ENCODE measurements around the gene XXYLT1. TPM values are rescaled to one million over a fixed set of nuclear protein-coding genes. Genes with fewer than 3 reads are reported as not detected.
"Not testable (repeated sequence)": the region's sequence is repeated elsewhere in the genome, so short reads cannot be mapped to it uniquely, and the experiment has no call there.

XXYLT1 gene
- total RNA-seq, 1 experiment from 2014 or later, result 49.1 TPM

DNA sequence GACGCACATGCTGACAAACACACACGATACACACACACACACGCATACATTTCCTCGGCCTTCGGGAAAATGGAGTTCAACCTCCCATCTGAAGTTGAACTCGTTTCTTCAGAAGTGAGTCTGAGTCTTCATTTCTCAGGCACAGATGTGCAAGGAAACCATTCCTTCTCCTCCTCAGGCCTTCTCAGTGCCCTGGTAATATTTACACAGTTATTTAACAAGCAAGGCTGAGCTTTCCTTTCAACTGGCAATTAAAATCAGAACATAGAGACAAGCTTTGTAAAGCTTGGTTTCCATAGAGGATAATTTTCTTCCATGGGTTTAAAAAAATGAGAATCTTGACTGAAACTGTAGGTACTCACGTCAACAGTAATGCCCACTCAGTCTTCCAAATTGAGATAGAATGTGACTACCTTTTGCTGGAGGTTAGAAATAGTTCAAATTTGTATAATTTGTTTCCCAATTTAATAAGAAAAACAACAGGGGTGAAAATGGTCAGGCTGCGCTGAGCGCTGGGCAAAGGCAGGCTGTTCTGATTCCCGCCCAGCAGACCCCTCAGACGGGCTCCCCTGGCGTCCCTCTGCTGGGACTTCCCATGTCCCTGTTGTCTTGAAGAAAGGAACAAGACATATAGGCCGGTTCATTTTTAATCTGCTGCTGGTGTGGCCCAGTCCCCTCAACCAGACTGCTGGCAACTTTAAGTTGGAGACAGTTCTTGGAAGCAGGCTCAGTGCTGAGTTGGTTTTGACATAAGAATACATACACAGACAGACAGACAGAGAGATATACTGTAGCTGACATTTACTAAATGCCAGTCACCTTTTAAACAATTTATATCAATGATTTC is 174.3 kb downstream of the XXYLT1 start:
- no peak for DNase-seq (ENCODE audit: low spot score)

DNA sequence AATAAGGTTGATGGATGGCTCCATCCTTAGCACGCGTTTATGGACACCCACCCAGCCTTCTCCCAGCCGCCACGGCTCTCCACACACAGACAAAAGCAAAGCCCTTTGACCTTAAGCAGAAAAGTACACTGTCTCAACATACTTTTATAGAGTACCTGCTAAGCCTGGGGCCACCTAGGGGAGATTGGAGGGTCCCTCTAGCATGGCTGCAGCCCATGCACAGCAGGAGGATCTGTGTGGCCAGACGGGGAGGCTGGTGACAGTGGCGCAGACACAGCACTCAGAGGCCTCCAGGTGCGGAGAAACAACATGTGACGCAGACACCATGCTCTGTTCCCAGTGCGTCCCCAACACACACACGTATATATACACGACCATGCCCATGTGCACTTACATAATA is 174.9 kb downstream of the XXYLT1 start:
- DNase-seq (ENCODE audit: low spot score), result no peak

DNA sequence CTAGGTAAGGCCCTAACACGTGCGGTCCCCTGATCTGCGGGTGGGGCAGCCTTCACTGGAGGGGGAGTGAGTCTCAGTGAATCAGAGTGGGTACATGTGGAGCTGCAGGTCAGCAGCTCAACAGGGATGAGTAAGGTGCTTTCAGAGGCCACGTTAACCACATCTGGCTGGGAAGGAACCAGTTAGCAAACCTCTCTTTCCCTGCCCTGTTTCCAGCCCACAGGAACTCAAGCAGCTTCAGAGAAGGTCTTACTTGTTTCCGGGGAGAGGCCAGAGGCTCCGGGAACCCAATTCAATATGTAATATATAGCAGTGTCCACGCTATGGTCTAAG is 175.3 kb downstream of the XXYLT1 start:
- peak; percentile 50 for DNase-seq (ENCODE audit: low spot score)

DNA sequence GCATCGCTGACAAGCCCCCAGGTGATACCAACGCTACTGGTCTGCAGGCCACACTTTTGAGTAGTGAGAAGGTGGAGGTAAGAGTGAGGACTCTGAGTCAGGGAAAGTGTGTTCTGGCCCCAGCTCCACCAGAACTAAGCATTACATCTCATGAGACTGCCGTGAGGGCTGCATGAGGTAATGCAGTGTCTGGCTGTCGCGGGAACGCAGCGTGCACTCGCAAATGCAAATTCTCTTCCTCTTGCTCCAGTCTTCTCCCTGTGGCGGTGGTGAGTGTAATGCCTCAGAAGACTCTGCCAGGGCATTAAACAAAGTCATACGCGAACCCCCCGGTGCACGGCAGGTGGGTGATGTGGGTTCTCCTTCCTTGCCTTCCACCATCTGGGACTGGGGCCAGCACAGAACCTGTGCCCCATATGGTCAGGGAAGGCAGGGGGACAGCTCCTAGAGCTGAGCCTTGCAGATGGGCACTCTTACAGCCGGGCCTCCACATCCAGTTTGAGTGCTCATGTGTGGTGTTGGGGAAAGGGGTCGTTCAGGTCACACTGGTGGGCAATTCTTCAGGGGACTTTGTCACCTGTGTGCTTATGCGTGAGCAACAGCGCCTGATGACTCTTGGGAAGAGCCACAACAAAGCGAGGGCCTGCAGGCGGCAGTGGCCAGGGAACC is 175.8 kb downstream of the XXYLT1 start:
- no peak for DNase-seq (ENCODE audit: low spot score)

DNA sequence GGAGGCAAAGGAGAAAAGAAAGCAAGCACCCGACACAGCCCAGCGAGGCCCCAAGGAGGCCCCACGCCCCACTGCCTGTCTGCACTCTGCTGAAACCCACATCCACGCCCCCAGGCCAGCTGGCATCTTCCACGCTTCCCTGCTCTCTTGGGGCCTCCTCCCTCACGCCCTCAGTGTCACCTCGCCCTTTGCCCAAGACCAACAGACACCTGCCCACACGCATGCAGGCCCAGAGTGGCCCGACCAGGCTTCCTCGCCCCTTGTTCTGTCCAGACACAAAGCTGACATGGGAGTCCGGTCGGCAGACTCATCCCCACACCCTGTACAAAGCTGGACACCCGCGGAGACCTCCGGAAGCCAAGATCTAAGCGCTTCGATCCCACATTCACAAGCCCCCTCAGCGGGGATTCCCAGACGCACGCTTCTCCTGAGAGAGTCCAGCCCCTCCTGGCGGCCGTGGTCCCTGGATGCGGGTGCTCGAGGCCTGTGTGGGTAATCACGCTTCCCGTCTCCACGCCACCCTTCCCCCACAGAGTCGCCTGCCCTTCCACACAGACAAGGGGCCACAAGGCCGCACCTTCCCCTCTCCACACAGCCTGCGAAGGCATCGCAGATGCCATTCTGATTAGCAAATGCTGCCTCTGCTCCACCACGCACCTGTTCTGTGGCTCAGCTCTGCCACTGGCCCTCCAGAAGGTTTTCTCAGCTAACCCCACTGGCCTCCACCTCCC is 176.6 kb downstream of the XXYLT1 start:
- no peak for DNase-seq (ENCODE audit: low spot score)

DNA sequence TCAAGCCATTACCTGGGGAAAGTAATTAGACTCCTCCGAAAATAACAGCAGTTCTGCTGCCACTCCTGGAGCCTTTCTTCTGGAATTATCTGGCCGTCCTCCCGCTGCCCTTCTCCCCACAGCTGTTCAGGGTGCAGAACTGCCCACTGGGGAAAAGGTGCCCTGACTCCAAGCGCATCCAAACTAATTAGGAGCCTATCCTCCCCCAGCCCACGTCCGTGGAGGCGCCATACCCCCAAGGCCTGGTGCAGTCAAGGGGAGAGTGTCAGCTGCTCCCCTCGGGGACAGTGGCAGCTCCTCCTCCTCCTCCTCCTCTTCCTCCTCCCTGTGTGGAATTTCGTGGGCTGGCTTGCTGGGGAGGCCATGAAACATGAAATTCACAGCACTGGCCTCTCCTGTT is 177.2 kb downstream of the XXYLT1 start:
- no peak for DNase-seq (ENCODE audit: low spot score)

DNA sequence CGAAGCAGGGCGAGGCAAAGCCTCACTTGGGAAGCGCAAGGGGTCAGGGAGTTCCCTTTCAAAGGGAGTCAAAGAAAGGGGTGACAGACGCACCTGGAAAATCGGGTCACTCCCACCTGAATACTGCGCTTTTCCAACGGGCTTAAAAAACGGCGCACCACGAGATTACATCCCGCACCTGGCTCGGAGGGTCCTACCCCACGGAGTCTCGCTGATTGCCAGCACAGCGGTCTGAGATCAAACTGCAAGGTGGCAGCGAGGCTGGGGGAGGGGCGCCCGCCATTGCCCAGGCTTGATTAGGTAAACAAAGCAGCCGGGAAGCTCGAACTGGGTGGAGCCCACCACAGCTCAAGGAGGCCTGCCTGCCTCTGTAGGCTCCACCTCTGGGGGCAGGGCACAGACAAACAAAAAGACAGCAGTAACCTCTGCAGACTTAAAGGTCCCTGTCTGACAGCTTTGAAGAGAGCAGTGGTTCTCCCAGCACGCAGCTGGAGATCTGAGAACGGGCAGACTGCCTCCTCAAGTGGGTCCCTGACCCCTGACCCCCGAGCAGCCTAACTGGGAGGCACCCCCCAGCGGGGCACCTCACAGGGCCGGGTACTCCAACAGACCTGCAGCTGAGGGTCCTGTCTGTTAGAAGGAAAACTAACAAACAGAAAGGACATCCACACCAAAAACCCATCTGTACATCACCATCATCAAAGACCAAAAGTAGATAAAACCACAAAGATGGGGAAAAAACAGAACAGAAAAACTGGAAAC is 182.9 kb downstream of the XXYLT1 start:
- DNase-seq (ENCODE audit: low spot score), result not testable (repeated sequence)

DNA sequence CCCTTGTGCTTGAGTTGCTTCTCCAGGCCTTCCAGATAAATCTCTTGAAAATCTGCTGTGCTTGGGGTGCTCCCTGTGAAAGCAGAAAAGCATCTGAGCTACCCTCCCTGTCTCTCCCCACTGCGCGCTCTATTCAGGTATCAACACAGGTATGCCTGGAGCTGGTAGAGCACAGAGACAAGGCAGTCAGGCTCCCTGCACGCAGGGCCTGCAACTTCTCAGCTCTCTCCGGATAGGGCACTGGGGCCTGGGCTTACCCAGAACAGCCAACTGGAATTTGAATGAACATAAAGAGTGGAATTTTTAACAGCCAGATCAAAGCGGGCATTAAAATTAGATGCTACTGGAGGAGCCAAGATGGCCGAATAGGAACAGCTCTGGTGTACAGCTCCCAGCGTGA is 183.6 kb downstream of the XXYLT1 start:
- no peak for DNase-seq (ENCODE audit: low spot score)

DNA sequence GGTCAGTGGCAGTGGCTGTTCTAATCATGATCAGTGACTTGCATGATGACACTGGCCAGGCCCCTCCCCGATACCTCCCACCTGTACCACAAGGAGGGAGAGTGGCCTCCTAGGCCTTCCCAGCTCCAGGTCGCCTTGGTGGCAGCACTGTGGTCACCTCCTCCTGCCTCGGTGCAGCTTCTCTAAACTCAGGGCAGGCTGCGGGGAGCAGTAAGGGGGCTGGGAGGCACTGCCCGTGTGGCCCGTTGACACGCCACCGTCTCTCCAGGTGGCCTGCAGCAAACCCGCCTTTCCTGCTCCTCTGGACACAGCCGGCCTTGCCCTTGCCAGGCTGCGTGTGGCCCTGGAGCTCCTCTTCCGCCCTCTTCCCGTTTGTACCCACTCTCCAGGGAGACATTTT is 184.1 kb downstream of the XXYLT1 start:
- no peak for DNase-seq (ENCODE audit: low spot score)

DNA sequence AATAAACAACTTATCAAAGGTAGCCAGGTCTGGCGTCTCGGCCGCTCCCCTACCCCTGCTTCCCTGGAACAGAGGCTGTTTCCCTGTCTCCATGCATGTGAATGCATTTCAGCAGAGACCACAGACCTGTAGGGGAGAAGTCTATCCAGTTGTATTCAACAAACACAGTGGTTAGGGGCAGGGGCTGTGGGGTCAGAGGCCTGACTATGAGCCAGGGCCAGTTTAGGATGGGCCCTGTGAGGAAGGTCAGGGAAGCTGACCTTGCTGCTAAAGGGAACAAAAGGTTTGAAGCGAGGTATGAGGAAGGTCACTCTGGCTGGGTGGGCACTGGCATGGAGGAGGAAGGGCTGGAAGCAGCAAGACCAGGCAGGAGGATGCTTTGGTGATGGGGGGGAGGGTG is 184.6 kb downstream of the XXYLT1 start:
- no peak for DNase-seq (ENCODE audit: low spot score)

DNA sequence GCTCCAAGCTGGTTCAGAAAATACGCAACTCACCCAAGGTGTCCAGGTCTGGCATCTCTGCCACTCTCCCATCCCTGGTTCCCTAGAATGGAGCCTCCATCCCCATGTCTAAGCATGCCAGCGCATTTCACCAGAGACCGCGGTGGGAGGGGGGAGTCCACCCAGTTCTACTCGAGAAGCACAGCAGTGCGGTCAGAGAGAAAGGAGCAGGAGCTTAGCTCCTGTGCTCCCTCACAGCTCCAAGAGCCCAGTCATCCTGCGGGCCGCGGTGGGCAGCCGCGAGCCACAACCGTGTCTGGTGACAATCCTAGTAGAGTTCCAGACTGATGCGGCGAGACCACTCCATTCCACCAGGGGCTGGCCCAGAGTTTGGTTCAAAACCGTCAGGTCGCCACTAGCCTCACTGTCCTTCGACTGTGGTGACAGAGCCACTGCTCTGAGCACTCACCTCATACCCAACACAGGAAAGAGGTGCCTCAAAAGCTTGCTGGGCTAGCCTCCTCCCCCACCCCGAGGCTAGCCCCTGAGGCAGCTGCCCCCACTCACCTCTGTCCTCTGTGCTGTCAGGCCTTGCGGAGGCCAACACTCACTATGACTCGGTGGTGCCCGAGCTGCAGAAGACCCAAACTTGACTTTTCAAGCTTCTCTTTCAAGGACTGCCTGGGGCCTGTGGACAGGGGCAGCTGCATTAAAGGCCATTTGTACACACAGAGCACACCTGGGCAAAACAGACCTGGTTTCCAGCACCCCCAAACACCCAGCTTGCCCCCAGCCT is 185.4 kb downstream of the XXYLT1 start:
- no peak for DNase-seq (ENCODE audit: low spot score)

DNA sequence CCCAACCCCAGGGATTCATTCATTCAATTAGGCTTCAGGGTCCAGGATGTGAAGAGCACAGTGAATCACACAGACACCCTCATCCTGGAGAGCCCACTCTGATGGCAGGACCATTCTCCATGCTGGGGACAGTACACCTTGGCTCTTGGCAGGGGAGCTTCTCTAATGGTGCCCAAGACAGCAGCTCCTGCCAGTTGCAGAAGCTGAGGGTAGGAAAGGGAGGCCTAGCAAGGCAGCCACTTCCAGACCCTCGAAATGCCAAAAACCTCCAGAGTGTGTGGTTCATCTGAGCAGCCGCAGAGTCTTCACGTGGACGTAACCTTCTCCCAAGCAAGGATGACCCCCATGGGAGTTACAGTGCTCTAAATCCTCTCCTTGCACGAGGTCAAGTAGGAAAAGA is 186.2 kb downstream of the XXYLT1 start:
- DNase-seq (ENCODE audit: low spot score), result no peak

DNA sequence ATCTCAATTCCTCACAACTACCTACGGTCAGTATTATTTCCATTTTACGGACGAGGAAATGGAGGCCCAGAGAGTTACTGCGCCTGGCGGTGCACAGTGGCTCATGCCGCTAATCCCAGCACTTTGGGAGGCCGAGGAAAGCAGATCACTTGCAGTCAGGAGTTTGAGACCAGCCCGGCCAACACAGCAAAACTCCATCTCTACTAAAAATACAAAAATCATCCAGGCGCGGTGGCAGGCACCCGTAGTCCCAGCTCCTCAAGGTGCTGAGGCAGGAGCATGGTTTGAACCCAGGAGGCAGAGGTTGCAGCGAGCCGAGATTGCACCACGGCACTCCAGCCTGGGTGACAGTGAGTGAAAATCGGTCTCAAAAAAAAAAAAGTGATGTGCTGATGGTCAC is 187.3 kb downstream of the XXYLT1 start:
- no peak for DNase-seq (ENCODE audit: low spot score)

DNA sequence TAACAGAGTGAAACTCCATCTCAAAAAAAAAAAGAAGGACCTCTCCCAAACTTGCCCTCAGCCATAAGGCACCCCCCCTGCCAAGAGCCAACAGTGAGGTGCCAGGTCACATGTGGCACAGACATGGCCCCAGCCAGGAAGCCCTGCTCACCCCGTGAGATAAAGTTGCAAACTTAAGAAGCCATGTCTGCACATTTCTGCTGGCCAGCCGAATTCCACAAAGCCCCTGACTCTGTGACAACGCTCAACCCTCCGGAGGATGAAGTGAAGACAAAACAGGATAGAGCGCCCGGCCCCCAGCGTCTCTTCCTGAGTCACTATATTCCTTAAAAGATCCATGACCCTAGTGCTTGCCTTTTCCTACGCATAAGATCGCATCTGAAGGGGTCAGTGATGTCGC is 188.1 kb downstream of the XXYLT1 start:
- no peak for DNase-seq (ENCODE audit: low spot score)

DNA sequence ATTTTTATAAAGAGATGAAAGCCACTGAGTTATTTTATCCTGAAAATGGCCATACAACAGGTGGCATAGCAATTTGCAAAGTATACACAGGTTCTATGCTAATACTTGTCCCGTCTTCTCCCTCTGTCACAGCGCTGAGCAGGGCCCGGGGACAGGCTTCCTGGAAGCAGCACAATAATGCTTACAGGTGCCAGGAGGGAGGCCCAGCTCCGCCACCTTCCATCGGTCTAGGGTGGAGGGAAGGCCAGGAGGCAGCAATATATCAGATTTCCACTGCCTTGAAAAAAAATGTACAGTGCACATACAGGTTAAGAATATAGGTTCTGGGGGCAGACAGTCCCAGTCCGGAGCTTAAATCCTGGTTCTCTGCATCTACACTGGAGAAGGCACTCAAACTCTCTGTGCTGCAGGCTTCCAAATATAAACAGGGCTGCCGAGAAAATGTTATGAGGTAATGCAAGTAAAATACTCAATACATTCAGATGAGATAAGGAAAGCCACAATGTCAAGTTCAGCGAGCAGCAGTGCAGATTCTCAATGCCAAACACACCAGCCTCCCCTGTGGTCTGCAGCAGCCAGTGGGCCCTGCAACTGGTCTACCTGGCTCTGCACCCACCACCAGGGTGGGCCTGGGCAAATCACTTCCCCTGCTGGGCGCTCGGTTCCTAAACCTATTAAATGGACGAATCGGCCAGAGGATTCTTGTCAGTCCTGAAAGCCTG is 189.6 kb downstream of the XXYLT1 start:
- DNase-seq (ENCODE audit: low spot score), result peak; percentile 32

DNA sequence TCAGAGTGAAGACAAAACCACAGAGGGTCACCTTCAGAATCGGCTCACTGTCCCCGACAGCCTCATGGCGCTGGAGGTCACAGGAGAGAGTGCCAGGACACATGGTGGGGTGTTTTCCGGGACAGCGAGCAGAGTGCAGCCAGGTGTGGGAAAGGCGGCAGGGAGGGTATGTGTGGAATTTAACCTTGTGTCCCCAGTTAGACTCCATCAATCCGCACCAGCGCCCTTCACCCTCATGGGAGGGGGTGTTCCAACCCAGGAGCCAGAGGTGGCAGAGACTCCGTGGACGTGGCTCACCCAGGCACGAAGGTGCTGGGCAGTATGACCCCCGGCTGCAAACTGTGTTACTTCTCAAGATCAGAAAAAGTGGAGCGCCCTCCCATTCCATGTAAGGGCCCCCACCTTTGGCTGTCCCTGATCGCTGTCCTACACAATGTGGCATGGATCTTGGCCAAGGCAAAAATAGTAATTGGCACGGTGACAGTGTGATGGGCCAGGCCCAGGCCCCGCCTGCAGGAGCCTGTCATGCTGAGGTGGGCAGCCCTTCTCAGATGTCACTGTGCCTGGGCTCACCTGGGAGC is 190.3 kb downstream of the XXYLT1 start:
- DNase-seq (ENCODE audit: low spot score), result peak; percentile 58

DNA sequence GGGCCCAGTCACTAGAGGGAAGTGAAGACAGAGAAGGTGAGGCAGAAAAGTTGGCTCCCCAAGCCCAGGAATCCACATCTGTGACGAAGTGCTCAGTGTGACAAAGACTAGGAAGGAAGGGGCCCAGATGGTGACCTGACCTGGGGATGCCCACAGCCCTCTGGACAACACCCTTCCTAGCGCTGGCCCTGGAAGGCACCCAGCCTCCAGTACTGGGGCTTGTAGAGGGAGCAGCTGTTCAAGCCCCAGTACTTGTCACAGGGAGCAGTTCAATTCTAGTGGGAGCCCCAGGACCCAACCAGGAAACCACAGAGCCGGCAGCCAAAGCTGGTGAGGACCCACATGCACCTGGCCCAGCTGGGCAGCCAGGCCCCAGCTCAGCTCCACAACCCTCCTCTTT is 190.8 kb downstream of the XXYLT1 start:
- no peak for DNase-seq (ENCODE audit: low spot score)

DNA sequence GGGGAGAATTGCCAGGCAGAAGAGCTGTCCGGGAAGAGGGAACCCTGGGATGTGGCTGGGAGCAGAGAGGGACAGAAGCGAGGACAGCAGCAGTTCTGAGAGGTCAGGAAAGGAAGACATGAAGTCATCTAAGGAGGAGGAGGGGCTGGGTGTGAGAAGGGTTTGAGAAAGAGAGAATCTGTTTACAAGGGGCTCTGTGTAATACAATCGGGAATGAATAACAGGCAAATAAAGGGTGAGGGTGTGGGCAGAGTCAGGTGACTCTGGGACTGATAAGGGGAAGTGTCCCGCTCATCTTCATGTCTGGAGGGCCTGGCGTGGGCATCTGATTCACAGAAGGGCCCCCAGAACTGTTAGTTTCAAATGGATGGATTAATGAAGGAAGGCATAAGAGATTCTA is 191.3 kb downstream of the XXYLT1 start:
- DNase-seq (ENCODE audit: low spot score), result no peak

DNA sequence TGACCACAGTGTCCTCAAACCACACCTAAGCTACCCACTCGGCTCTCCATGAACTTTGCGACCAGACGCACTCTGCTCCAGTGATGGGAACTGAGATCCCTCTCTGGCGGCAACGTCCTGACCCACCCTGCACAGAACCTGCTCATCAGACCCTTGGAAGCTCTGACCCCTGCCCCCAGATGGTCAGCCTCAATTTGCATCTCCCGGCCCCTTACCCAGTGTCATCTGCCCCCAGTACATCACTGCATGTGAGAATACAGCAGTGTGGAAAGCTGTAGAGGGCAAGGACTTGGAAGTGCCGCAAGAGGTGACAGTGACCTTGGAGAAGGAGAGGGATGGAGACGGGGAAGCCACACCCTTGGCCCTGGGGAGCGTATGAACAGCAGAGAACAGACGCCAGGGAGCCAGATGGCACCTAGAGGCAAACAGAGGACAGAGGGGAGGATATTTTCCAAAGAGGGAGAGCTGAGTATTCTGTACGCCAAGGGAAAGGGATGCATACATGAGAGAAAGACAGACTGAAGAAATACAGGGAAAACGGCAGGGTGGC is 192.0 kb downstream of the XXYLT1 start:
- no peak for DNase-seq (ENCODE audit: low spot score)
